HUES6 (cell line): Measurements from ENCODE around the gene TSPAN9.

ENCODE experiments used
- H3K27ac ChIP-seq: 2 replicates; pipeline ENCODE4 v1.7.0; 2013; ENCODE audit warnings: low read depth, mild to moderate bottlenecking, low read length, inconsistent platforms
- H3K27me3 ChIP-seq: 2 replicates; pipeline ENCODE4 v1.6.1; 2013; ENCODE audit warnings: low read length; ENCODE audit not compliant: control insufficient read depth, insufficient read depth
- H3K36me3 ChIP-seq: 2 replicates; pipeline ENCODE4 v1.6.1; 2013; ENCODE audit warnings: low read length; ENCODE audit not compliant: control insufficient read depth, insufficient read depth
- H3K4me1 ChIP-seq: 2 replicates; pipeline ENCODE4 v1.6.1; 2013; ENCODE audit warnings: low read length; ENCODE audit not compliant: control insufficient read depth, insufficient read depth
- H3K4me3 ChIP-seq: 2 replicates; pipeline ENCODE4 v1.5.1; 2013; ENCODE audit warnings: low read depth, low read length
- H3K9ac ChIP-seq: one replicate; pipeline ENCODE4 v1.6.1; 2013; ENCODE audit warnings: mild to moderate bottlenecking, low read length
- H3K9me3 ChIP-seq: 2 replicates; pipeline ENCODE4 v1.6.1; 2013; ENCODE audit warnings: low read depth, low read length; ENCODE audit not compliant: control insufficient read depth, insufficient read depth

The TSPAN9 gene

DNA sequence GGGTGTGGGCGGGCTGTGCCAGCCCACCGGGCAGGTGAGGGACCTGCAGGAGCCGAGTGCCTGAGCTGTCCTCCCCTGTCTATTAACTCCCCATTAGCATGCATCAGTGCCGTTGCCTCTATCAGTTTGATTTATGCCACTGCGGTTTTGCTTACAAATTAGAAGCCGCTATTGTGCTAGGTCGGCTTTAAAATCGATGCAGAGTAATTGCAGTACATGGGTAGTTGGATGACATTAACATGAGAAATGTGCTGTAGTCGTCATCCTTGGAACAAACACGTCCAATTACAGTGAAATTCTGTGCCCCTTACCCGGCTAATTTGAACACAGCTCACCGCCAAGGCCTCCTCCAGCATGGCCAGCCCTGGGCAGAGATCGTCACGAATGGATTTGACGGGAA, 145.8 kb downstream of the TSPAN9 start:
- H3K9ac ChIP-seq, result no peak overlapping the region
- no peak overlapping the region for H3K4me3 ChIP-seq
- no peaks in the 10 kb centered on the region for H3K27me3 ChIP-seq
- peaks cover 20% of the 10 kb centered on the region for H3K4me1 ChIP-seq
- H3K9me3 ChIP-seq, result no peaks in the 10 kb centered on the region
- no peaks in the 10 kb centered on the region for H3K36me3 ChIP-seq
- H3K27ac ChIP-seq, result no peak overlapping the region

DNA sequence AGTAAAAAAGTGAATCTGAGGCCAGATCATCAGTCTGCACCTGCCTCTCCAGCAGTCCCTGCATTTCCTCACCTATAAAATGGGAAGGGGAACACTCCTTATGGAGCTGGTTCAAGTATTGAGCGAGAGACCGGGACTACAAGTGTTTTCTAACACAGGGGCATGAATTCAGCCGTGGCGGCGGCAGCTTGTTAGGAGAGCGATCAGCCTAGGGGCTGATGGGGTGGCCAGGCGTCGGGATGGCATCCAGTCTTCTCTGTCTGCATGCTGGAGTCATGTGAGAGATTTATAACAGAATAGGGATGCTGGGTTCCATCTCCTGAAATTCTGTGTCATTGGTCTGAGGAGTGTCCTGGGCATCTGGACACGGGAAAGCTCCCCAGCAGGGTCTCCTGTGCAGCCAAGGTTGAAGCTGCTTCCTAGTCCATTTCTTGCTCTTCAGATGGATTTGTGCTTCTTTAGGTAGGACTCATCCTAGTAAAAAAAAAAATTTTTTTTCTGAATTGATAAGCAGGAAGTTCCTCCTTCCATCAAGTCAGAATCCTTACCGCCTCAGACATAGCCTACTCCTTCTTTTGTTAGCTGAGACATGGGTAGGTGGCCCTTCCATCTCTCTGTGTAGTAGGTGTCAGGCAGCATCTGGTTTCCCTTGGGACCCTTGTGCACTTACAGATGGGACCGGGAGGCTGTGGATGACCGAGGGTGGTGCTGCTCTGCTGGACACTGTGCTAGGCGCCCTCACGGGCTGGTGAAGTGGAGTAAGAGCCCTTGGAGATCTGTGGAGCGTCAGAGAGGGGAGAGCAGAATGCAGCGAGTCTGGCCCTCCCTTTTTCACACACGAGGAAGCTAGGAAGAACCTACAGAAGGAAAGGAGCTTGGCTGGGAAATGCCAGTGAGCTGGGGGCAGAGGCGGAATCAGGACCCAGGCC, 146.7 kb downstream of the TSPAN9 start:
- Histone ChIP-seq H3K4me3 (no peak overlapping the region), H3K36me3 (no peaks in the 10 kb centered on the region), H3K27me3 (no peaks in the 10 kb centered on the region), H3K9ac (no peak overlapping the region), H3K27ac (no peak overlapping the region), H3K4me1 (peaks cover 20% of the 10 kb centered on the region), H3K9me3 (peaks cover 7% of the 10 kb centered on the region)

DNA sequence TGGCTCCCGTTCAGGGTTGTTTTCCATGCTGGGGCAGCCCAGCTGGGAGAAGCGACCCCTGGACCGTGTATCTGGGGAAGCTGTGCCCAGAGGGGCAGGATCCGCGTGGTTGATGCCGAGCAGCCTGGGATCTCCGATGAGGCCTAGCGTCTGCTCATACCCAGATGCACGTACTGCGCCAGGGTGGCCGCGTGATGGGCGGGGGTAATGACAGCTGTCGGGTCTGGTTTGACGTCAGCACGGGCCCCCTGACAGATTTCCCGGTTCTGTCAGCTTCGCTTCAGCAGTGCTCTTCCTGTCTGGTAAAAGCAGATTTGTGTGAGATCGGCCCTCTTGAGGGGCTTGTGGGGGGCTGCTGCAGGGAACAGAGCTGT, 147.3 kb downstream of the TSPAN9 start:
- Histone ChIP-seq H3K36me3 (no peaks in the 10 kb centered on the region), H3K27ac (no peak overlapping the region)

DNA sequence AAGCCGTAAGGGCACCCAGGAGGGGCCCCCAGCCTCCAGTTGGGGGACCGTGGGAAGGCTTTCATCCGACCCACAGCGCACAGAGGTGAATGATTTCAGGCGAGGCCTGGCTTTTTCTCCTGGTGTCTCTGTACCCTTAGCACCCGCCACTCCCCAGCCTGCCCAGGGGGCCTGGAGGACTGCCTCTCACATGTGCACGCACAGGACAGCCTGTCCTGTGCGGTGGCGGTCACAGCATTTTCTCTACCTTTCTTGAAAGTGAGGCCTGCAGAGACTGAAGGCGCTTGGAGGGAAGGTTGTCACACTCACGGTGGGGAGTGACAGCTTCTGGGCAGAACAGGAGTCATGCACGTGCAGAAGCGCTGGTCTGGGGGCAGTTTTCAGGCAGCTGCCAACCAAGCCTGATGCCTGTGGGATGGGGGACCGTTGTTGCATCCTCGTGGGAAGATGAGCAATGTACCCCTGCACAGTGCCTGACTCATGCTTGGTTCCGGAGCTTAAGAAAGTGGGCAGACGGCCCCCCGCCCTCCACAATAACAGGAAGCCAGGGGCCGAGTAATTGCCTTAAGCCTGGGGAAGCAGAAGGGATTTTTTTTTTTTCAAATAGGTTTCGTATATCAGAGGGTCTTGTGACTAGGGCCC, 148.1 kb downstream of the TSPAN9 start:
- Histone ChIP-seq H3K36me3 (no peaks in the 10 kb centered on the region), H3K27me3 (no peaks in the 10 kb centered on the region), H3K27ac (no peak overlapping the region), H3K9me3 (peaks cover 7% of the 10 kb centered on the region), H3K4me1 (peaks cover 20% of the 10 kb centered on the region), H3K9ac (no peak overlapping the region), H3K4me3 (no peak overlapping the region)

More for the DNA sequence above, 147.3 kb downstream of the TSPAN9 start:
- no peak overlapping the region for H3K4me3 ChIP-seq
- peaks cover 7% of the 10 kb centered on the region for H3K9me3 ChIP-seq
- H3K27me3 ChIP-seq, result no peaks in the 10 kb centered on the region
- peaks cover 20% of the 10 kb centered on the region for H3K4me1 ChIP-seq
- H3K9ac ChIP-seq, result no peak overlapping the region

DNA sequence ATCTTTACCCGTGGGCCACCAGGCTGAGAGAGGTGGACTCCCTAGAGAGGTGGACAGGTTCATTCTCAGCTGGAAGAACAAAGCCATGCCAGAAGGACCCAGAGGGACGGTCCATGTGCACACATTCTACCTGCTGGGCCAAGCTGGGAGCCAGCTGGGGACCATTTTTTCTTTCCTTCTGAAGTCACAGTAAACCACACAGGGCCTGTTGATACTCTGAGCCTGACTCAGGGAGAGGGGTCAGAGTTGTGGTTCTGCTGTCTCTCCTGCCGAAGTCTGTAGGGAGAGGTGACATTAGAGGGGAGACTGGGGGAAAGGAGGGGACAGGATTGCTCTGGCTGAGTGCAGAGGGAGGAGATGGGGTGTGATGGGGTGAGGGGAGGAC, 148.6 kb downstream of the TSPAN9 start:
- Histone ChIP-seq H3K4me1 (peaks cover 20% of the 10 kb centered on the region), H3K9me3 (peaks cover 7% of the 10 kb centered on the region), H3K27me3 (no peaks in the 10 kb centered on the region), H3K9ac (no peak overlapping the region), H3K36me3 (no peaks in the 10 kb centered on the region), H3K4me3 (no peak overlapping the region), H3K27ac (no peak overlapping the region)

DNA sequence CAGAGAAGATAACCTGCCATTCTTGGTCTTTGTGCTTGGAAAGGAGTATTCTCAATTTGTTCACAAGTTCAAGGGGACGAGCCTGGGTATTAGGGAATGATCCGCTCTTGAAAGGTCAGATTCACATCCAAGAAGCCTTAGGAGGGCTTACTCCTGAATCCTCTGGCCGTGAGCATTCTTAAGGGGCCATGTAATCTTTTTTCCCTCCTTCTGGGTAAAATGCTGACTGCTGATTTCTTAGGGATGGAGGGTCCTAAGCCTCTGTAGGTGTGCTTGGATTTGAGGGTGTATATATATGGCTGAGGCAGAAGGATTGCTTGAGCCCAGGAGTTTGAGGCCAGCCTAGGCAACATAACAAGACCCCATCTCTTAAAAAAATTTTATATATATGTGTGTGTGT, 149.1 kb downstream of the TSPAN9 start:
- Histone ChIP-seq H3K27ac (no peak overlapping the region), H3K4me1 (peaks cover 23% of the 10 kb centered on the region), H3K9ac (no peak overlapping the region), H3K36me3 (no peaks in the 10 kb centered on the region), H3K27me3 (no peaks in the 10 kb centered on the region), H3K4me3 (no peak overlapping the region), H3K9me3 (peaks cover 7% of the 10 kb centered on the region)

DNA sequence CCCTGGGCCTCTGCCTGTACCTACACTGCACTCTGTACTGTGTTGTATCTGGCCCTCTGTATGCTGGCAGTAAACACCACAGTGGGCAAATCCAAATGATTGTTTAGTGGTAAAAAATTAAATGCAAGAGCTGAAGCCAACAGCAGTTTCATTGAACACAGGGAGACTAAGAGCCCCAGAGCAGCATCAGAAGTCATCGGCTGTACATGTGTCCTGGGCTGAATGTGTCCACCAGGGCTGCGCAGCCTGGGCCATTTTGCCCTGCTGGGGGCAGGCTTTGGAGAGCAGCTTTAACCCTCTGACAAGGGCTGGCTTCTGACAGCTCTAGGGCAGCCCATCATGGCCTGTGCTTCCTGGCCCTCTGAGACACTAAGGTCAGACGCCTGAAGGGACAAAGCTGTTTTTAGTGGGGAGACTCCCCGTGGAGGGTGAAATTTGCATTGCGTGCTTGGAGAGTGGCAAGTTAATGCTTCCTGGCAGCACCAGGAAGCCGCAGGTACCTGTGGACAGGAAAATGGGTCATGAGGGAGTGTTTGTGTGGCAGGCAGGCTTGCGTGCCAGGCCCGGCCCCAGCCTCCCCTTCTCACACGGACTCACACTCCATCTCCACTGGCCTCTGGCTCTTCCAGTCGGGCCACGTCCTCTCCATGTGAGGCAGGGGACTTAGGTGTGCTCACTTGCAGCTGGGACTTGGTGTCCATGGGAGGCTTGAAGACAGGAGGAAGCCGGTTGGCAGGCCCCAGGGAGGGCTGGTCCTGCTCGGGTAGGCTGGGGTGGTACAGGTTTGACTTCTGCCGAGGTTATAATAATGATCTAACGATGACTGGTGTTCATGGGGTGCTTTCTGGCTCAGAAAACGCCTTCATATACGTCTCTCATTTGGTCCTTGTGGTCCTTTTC, 150.1 kb downstream of the TSPAN9 start:
- H3K36me3 ChIP-seq, result no peaks in the 10 kb centered on the region
- H3K4me3 ChIP-seq, result no peak overlapping the region
- H3K4me1 ChIP-seq, result peaks cover 29% of the 10 kb centered on the region
- no peaks in the 10 kb centered on the region for H3K27me3 ChIP-seq
- peaks cover 7% of the 10 kb centered on the region for H3K9me3 ChIP-seq
- H3K9ac ChIP-seq, result no peak overlapping the region
- H3K27ac ChIP-seq, result no peak overlapping the region

DNA sequence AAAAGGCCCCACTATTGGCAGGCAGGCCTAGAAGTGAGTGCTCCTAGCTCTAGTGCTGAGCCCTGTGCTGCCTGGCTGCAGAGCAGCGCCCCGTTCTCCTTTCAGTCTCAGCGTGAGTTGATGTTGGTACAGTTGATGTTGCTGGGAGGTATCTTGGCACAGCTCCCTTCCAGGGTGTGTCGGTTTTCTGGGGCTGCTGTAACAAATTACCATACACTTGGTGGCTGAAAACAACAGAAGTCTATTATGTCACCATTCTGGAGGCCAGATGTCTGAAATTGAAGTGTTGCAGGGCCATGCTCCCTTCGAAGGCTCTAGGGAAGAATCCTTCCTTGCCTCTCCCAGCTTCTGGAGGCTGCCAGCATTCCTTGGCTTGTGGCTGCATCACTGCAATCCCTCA, 151.4 kb downstream of the TSPAN9 start:
- Histone ChIP-seq H3K9ac (no peak overlapping the region), H3K9me3 (peaks cover 7% of the 10 kb centered on the region), H3K27ac (no peak overlapping the region), H3K36me3 (no peaks in the 10 kb centered on the region), H3K27me3 (no peaks in the 10 kb centered on the region), H3K4me1 (peaks cover 29% of the 10 kb centered on the region), H3K4me3 (no peak overlapping the region)

DNA sequence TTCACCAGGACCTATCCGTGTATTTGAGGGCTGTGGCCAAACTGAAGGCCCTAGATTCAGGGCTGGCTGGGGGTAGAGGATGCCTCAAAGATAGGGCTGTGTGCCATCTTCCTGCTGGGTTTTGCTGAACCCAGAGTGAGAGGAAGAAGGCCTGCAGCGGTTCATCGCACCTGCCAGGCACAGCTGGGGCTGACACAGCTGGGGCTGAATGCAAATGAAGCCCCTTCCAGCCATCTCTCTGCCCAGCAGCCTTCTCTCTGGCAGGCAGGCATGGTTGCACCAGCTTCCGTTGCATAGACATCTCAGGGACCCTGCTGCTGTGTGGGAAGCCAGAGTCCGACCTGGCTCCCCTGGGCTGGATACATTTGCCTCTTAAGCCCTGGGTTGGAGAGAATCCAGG, 152.4 kb downstream of the TSPAN9 start:
- H3K9ac ChIP-seq, result no peak overlapping the region
- no peak overlapping the region for H3K27ac ChIP-seq
- no peaks in the 10 kb centered on the region for H3K36me3 ChIP-seq
- H3K27me3 ChIP-seq, result no peaks in the 10 kb centered on the region
- H3K4me1 ChIP-seq, result peaks cover 30% of the 10 kb centered on the region
- no peak overlapping the region for H3K4me3 ChIP-seq
- H3K9me3 ChIP-seq, result peaks cover 7% of the 10 kb centered on the region

DNA sequence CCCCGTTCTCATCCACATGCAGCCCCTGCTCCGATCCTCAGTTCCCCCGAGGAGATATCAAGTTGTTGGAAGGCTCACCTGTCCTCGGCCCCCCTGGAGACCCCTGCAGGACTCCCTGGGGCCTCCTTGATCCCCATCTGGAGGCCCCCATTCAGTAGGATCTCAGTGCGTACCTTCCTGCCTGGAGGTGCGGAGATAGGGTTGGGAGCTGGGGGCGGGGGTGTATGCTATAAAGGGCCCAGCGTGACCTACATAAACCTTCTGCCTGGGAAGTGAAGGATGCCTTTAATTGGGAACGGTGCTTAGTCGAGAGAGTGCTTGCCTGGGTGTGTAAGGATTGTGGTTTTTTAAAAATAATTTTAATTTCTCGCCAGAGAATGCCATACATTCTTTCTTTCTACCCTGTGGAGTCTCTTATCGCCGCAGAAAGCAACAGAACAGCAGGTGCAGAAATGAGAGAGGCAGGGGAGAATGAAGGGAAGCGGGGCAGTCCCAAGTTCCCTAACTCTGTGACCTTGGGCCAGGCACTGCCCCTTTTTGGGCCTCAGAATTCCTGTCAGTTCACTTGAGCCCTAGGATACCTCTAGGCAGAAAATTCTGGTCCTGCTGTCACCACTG, 153.7 kb downstream of the TSPAN9 start:
- Histone ChIP-seq H3K27ac (no peak overlapping the region), H3K4me1 (peaks cover 26% of the 10 kb centered on the region), H3K9me3 (peaks cover 7% of the 10 kb centered on the region), H3K36me3 (no peaks in the 10 kb centered on the region), H3K27me3 (no peaks in the 10 kb centered on the region), H3K4me3 (no peak overlapping the region), H3K9ac (no peak overlapping the region)
